GM21737 (cell line): Measurements from ENCODE around the gene DUT.

Source experiments
- ATAC-seq: cut with Tn5 transposase; IDR thresholded peaks from one replicate; pipeline ENCODE4 v1.9.1; 2021; ENCODE audit warnings: mild to moderate bottlenecking, moderate library complexity; ENCODE audit not compliant: unreplicated experiment

The DUT gene

GRCh38 chr15:48367483-48367882, 36.3 kb downstream of the DUT start:
- ATAC-seq, result no peak

DNA sequence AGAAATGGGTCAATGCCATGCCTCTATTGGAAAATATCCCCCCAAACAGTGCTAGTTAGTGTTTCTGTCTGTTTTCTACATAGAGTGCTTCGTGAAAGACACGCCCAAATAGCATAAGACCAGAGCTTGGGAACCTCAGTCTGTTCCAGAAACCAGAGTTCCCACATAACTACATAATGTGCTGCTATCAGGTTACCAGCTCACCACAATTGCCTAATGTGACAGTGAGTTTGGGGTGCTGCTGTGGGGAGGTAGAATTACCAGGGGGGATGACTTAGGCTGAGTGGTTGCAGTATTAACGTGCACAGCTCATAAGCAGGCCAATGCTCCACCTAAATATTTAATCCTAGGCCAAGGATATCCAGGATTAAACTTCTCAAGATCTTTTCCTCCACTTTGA, 39.2 kb downstream of the DUT start:
- ATAC-seq, result no peak

DNA sequence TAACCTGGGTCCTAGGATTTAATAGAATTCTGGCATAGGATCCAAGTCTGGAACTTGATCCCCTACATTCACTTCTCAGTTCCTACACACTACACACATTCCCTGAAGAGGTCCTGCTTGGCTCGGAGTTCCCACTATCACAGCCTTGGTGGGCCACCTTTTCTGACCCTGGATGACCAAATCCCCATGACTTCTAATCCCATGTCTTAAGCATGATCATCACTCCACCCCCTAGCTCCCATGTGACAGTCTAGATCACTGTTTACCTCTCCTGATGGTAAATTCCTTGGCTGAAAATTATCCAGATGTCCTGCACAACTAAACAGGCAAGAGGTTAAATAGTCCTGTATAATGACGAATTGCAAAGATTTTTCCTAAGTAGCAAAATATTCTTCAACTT, 40.3 kb downstream of the DUT start:
- no peak for ATAC-seq

- ATAC-seq, result no peak
Observed at GRCh38 chr15:48371961-48372360, 40.7 kb downstream of the DUT start.

GRCh38 chr15:48373821-48374451, 42.7 kb downstream of the DUT start:
- no peak for ATAC-seq

DNA sequence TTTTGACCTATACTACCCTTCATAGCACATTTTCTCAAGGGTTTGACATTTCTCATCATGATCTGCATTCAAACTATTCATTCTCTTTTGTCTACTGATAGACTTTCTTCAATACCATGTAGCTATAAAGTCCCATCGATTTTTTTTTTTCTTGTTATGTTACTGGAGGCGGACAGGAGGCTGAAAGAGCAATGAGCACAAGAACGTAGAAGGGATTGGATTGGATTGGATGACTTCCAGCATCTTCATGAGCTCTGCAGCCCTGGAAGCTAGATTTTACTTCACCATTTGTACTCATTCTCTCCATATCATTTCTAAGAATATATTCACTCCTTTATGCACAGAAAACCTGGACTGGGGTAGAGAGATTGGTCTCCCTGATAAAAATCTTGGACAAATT, 43.2 kb downstream of the DUT start:
- no peak for ATAC-seq

- no peak for ATAC-seq
Observed at GRCh38 chr15:48375767-48376166, 44.5 kb downstream of the DUT start.

DNA sequence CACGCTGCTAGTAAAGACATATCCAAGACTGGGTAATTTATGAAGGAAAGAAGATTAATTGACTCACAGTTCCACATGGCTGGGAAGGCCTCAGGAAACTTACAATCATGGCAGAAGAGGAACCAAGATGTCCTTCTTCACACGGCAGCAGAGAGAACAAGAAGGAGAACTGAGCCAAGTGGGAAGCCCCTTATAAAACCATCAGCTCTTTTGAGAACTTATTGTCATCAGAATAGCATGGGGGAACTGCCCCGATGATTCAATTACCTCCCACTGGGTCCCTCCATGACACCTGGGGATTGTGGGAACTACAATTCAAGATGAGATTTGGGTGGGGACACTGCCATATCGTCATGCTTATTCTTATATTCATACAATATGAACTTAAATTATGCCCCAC, 49.0 kb downstream of the DUT start:
- no peak for ATAC-seq

DNA sequence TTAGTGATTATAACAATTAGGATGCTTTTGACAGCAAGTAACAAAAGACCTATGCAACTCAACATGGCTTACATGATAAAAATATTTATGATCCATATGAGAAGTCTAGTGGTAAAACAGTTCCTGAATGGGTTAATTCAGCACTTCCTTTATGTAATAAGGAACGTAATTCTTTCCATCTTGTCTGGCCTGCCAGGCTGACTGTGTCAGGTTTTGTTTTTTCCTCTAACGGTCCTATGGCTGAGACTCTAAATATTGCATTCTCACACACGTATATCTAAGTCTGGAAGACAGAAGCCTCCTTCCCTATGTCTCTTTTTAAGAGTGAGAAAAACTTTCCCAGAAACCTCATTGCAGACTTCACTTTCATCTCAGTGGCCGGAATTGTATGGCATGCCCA, 50.6 kb downstream of the DUT start:
- ATAC-seq, result no peak

- no peak for ATAC-seq
Observed at GRCh38 chr15:48383031-48383430, 51.8 kb downstream of the DUT start.

DNA sequence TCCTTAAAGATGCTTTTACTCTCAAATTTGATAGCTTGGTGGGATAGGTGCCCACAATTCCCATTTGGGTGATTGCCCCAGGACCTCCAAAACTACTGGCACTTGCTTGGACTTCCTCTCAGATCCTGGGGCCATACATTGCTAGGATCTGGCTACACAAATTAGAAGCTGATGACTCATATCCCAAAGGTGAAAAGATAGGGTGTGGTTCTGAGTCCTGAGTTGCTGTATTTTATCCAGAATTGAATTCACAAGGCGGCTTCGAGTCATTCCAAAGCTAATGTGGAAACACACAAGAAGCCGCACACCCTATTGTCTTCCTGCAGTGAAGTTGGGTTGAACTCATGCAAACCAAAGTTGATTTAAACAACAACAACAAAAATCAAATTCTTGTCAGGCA, 53.4 kb downstream of the DUT start:
- no peak for ATAC-seq

DNA sequence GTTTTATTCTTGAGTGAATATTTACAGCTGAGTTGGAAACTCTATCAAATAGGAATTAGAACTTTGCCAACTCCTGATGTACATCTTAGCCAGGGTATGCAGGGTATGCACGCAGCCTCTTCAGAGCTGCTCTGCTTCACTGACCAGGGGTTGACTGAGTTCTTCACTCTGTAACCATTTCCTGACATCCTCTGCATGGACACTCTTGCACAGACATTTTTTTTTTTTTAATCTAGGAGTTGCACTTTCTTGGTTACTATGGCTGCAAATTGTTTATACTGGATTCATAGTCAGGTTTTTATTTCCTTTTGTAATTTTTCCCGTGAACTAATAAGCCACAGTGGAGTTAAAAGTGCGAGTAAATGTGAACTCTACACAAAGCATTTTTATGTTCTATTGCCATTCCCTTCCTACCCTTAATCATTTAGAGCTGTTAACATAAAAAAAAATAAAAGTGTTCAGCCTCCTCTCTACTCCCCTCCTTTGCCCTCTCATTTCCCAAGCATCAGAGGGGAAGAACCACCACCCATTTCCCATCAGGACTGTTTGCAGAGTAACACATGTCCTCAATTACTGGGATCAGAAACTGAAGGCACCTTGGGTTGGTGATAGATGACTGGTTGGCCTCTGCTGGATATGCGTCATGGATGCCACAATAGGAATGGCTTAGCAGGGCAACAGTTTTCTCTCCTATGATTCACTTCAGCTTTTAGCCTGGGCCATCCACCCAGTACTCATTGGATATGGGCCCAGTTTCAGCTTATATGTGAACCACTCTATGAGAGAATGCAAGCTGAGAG, 54.0 kb downstream of the DUT start:
- no peak for ATAC-seq

GRCh38 chr15:48388016-48388851, 57.0 kb downstream of the DUT start:
- no peak for ATAC-seq

DNA sequence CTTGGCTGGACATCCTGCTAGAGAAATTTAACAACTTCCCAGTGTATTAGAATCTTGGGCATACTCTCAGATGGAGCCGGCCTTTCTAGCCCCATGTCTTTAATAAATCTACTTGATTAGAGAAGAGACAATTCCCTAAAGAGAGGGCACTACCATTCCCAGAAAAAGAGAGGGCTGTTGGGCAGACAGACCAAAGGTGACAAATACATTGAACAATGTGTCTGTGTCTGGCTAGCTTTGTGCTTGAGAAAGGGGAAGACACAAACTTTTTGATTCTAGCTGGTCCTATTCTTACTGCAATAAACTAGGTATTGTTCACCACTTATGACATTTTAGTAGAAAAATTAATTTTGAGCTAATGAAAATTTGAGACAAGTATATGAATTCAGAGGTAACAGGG, 57.7 kb downstream of the DUT start:
- ATAC-seq, result no peak

- no peak for ATAC-seq
Observed at GRCh38 chr15:48389691-48390143, 58.5 kb downstream of the DUT start.

- no peak for ATAC-seq
Observed at GRCh38 chr15:48391950-48392349, 60.7 kb downstream of the DUT start.

DNA sequence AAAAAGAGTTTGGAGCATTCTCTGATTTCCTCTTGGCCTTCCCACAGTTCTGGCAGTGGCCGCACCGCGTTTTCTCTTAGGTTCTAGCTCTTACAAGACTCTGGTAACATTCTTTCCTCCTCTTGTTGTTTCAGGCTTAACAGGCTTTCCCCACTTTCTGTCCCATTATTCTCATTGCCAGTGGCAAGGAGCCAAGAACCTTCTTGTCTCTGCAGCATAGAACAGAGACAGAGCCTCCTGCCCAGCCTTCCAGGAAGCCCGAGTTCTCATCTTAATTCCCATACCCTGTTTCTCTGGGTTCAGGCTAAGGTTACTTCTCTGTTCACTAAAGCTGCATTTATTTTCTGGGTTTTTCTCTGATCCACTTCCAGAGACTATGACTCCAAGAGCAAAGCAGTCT, 61.1 kb downstream of the DUT start:
- no peak for ATAC-seq
